SK-N-MC (cell line): ENCODE measurements around the gene GNLY.

ENCODE experiments used
- DNase-seq: peaks from one replicate; pipeline ENCODE4 v3.0.0-alpha.2; 2011; ENCODE audit warnings: low read depth, low spot score
- H3K27ac ChIP-seq: fragments of 200-600 bp; sonication (generic); 2 replicates; pipeline ENCODE4 v1.5.1; 2016; ENCODE audit warnings: mixed run types
- H3K36me3 ChIP-seq: fragments of 200-600 bp; sonication (generic); 2 replicates; pipeline ENCODE4 v1.6.1; 2017; ENCODE audit warnings: antibody characterized with exemption, low read length, mixed read lengths; ENCODE audit not compliant: insufficient read depth
- H3K4me3 ChIP-seq: fragments of 200-600 bp; sonication (generic); 2 replicates; pipeline ENCODE4 v1.5.1; 2016
- H3K9ac ChIP-seq: fragments of 200-600 bp; sonication (generic); 2 replicates; pipeline ENCODE4 v1.8.0; 2017; ENCODE audit warnings: mixed run types, mixed read lengths; ENCODE audit not compliant: insufficient read length
- H3K9me3 ChIP-seq: fragments of 200-600 bp; sonication (generic); 2 replicates; pipeline ENCODE4 v1.6.1; 2017; ENCODE audit warnings: low read depth, mild to moderate bottlenecking, antibody characterized with exemption, low read length, moderate library complexity, mixed read lengths
- EZH2 ChIP-seq: fragments of 200-600 bp; sonication (generic); IDR thresholded peaks from one replicate; pipeline ENCODE4 v1.6.1; 2017; ENCODE audit warnings: antibody characterized with exemption
- FOXP2 ChIP-seq: optimal IDR thresholded peaks from 2 replicates; pipeline ENCODE3; 2011; ENCODE audit warnings: mild to moderate bottlenecking, moderate library complexity; ENCODE audit not compliant: insufficient read depth; ENCODE audit errors: extremely low read length, control extremely low read depth
- POLR2AphosphoS5 ChIP-seq: IDR thresholded peaks from 2 replicates; pipeline ENCODE4 v1.6.1; 2012; ENCODE audit warnings: mild to moderate bottlenecking, low read depth, low read length, borderline replicate concordance

The GNLY gene

DNA sequence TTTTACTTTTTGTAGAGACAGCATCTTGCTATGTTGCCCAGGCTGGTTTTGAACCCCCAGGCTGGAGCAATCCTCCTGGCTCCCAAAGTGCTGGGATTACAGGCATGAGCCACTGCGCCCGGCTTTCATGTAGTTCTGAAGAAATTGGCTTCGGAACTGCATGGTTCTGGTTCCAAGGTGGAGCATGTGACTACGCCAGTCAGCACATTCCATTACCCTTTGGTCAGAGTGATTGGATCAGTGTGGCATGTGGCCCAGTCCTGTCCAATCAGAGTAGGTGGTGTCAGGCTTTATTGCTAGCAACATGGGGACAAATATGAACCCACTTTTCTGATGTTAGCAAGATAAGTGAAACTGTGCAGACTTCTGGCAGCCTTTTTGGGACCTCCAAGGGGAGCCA, 43.3 kb downstream of the GNLY start:
- no peak for DNase-seq
- Histone ChIP-seq H3K36me3 (no peaks in the 10 kb centered on the region; the same call in 1 of the 2 replicates), H3K9me3 (no peaks in the 10 kb centered on the region), H3K27ac (no peak overlapping the region), H3K4me3 (no peak overlapping the region), H3K9ac (no peak overlapping the region)
- TF ChIP-seq FOXP2 = no peak
- no peak for TF ChIP-seq POLR2AphosphoS5
- no peak for TF ChIP-seq EZH2

DNA sequence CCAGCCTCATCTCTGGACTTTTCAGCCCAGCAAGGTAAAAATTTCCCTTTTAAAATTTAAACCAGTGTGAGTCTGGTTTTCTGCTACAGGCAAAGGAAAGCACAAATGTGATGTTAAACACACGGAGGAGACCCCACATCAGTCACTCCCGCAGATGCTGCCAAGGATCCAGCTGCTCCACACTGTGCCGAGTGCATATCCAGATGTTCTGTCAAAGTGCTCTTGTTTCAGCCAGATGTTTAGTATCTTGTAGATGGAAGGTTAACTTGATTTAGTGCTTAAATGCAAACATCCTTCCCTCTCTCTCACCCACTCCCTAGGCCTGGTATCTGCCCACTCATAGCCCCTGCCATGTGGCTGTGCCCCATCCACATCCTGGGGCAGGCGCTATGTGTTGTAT, 43.8 kb downstream of the GNLY start:
- no peak for TF ChIP-seq EZH2
- TF ChIP-seq FOXP2 = no peak
- no peak for TF ChIP-seq POLR2AphosphoS5
- DNase-seq = no peak
- no peak overlapping the region for H3K9ac ChIP-seq
- no peaks in the 10 kb centered on the region for H3K9me3 ChIP-seq
- no peak overlapping the region for H3K27ac ChIP-seq
- no peak overlapping the region for H3K4me3 ChIP-seq
- no peaks in the 10 kb centered on the region; the same call in 1 of the 2 replicates for H3K36me3 ChIP-seq

DNA sequence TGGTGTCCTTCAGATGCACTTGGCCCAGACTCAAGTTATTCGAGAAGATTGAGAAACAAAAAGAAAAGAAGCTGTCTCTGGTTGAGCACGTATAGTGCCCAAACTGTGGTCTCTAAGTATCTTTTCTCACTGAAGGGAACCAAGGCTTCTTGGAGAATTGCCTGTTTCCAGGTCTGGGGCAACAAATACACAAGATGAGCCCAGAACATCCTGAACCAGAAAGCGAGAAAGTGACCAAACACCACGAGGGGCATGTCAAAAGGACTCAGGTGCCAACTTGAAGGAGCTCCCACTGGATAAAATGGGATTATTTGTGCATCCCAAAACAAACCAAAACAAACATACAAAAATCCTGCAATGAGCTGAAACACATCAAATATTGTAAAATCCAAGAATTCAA, 46.0 kb downstream of the GNLY start:
- TF ChIP-seq FOXP2 (no peak), EZH2 (no peak), POLR2AphosphoS5 (no peak)
- no peak overlapping the region for H3K27ac ChIP-seq
- no peak for DNase-seq
- H3K36me3 ChIP-seq = no peaks in the 10 kb centered on the region; the same call in 1 of the 2 replicates
- no peak overlapping the region for H3K4me3 ChIP-seq
- H3K9ac ChIP-seq = no peak overlapping the region
- no peaks in the 10 kb centered on the region for H3K9me3 ChIP-seq

DNA sequence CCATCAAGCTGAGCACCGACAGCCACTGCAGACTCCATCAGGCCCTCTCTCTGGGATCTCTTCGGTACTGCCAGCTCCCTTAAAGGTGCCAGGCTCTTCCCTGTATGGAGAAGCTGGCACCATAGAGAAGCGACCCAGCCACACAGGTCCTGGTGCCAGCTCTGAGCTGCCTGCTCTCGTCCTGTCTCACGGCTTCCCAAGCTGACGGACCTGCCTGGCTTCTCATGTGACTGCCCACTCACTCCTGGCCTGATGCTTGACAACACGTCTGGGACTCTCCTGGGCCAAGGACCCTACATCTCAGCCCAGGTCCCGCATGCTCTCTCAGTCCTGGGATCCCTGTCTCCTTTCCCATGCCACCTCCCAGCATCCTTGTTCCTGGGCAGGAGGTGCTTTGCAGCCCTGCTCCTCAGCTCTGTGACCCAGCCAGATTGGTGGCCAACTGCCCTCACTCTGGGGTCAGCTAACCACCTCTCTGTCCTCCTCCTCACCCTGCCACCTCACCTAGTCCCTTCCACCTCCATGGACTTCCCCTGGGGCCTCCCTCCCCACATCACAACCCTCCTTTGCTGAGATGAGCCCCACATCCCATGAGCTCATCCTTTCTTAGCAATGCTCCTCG, 47.2 kb downstream of the GNLY start:
- Histone ChIP-seq H3K9ac (no peak overlapping the region), H3K36me3 (no peaks in the 10 kb centered on the region; the same call in 1 of the 2 replicates), H3K27ac (peak overlapping the region; percentile 97), H3K4me3 (no peak overlapping the region), H3K9me3 (no peaks in the 10 kb centered on the region)
- TF ChIP-seq POLR2AphosphoS5 (no peak), EZH2 (no peak), FOXP2 (no peak)
- no peak for DNase-seq

DNA sequence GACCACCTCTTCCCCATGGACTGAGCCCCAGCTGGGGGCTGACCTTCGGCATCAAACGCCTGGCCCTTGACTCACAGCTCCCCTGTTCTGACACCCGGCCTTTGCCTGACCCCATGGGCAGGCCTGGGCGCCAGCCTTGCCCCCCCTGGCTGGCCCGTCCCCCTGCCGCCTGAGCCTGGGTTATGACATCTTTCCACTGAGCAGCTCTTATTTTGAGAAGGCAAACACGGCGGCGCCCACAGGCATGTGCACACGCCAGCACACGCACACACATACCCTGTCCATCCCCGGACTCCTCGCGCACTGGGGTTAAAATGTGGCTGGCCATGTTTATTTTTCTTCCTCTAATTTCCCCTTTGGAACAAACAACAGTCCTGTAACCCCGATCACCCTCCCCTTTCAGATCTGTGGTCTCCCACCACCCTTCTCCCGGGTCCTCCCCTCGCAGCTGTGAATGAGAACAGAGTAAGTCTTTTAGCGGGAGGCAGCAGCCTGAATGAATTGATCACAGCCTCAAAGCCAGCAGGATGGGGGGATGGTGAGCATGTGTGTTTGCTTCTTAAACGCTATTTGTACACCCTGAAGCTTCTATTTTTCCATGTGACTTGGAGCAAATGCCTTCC, 47.8 kb downstream of the GNLY start:
- H3K9me3 ChIP-seq = no peaks in the 10 kb centered on the region
- H3K9ac ChIP-seq = peak overlapping the region; percentile 54
- H3K27ac ChIP-seq = peak overlapping the region; percentile 97
- H3K36me3 ChIP-seq = no peaks in the 10 kb centered on the region; the same call in 1 of the 2 replicates
- peak overlapping the region; percentile 70 for H3K4me3 ChIP-seq
- peak; percentile 42 for DNase-seq
- TF ChIP-seq POLR2AphosphoS5 (no peak), FOXP2 (no peak), EZH2 (no peak)

DNA sequence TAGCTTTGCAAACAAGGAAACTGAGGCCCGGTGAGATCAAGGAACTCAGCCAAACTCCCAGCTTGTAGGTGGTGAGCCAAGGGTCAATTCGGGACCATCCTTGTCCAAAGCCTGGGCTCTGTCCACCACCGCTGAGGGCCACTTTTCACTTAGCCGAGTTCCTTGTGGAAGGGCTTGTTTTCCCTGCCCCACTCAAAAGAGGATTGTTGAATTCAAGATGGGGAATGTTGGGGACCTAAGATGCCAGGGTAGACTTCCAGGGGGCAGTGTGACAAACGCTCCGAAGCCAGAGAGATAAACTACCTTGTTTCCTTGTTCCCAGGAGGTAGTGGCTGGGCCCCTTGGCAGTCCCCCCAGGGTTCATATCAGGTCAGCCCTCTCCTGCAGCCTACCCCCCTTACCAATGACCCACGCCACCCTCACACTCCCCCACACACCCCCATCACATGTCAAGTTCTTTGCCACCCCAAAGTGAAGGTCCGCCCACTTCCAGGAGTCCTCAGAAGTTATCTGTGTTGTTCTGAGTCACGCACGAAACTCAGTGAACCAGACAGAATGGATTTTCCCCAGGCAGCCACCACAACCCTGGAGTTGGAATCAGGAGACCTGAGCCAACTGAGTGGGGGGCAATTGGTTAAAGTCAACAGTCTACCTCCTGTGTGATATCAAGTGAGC, 49.3 kb downstream of the GNLY start:
- Histone ChIP-seq H3K9ac (no peak overlapping the region), H3K27ac (peak overlapping the region; percentile 97), H3K36me3 (no peaks in the 10 kb centered on the region; the same call in 1 of the 2 replicates), H3K4me3 (no peak overlapping the region), H3K9me3 (no peaks in the 10 kb centered on the region)
- no peak for TF ChIP-seq POLR2AphosphoS5
- no peak for TF ChIP-seq FOXP2
- TF ChIP-seq EZH2 = no peak
- DNase-seq = no peak

DNA sequence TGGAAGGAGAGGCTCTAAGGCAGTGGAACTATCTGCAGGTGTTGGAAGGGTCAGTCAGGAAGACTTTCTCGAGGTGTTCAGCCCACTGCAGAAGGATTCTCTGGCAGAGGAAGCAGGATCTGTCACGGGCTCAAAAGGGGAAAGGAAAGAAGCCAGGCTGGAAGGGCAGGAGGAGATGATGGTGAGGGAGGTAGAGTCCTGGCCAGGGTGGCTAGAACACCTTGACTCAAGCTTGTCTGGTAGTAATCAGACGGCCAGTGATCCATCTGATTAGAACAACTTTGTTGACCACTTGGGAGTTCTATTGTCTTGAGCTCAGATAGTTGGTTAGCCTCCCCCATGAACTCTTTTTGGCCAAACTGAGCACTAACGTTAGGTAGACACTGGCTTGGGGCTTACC, 49.9 kb downstream of the GNLY start:
- H3K27ac ChIP-seq = peak overlapping the region; percentile 97
- H3K9me3 ChIP-seq = no peaks in the 10 kb centered on the region
- no peak for DNase-seq
- no peaks in the 10 kb centered on the region; the same call in 1 of the 2 replicates for H3K36me3 ChIP-seq
- H3K4me3 ChIP-seq = no peak overlapping the region
- TF ChIP-seq POLR2AphosphoS5 = no peak
- H3K9ac ChIP-seq = no peak overlapping the region

DNA sequence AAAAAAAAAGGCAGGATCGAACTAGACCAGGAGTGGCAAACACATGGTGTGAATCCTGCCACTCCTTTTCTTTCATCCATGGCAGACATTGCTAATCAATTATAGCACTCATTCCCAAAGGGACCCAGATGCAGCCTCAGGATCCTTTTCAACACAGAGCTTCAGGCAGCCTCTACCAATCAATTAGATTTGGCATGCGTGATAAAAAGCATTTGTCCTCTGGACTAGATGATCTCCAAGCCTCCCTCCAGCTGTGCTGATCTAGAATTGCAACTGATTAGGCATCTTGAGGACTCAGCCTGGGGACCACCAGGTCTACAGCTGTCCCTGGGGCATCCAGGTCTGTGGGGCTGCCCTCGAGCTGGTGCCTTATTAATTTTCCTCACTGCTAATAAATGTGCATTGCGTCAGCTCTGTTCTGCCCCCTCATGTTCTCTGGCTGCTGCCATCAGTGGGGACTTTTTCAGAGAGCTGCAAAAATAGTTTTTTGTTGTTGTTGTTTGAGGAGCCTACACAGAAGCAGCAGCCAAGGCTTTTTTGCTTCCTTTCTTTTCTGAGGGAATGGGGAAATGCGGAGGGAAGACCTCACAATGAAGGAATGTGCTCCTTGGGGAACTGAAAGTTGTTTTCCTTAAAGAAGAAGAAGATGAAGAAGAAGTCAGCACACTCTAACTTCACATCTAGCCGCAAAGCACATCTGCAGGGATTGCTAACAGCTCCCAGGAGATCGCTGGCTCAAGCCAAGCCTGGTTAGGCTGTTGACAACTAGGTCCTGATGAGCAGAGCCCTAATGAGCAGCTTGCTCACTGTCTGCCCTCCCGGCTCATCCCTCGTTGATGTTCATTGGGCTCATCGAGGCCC, 50.8 kb downstream of the GNLY start:
- H3K36me3 ChIP-seq = no peaks in the 10 kb centered on the region; the same call in 1 of the 2 replicates
- peak; percentile 63 for DNase-seq
- TF ChIP-seq FOXP2 (no peak), POLR2AphosphoS5 (peak; percentile 21; the same call in 1 of the 2 replicates)
- peak overlapping the region; percentile 97 for H3K27ac ChIP-seq
- no peaks in the 10 kb centered on the region for H3K9me3 ChIP-seq
- H3K9ac ChIP-seq = peak overlapping the region; percentile 49
- H3K4me3 ChIP-seq = peak overlapping the region; percentile 65
